ENCODE data around the gene RAX.

GRCh38 chr18:59271606-59272220 lies 1.5 kb downstream of the RAX start:
- TF ChIP-seq CTCF (IDR thresholded peaks at IDR 0.05): no peak
- no peak for TF ChIP-seq POLR2A (IDR thresholded peaks at IDR 0.05)

Measured in Peyer's patch (tissue), 4 donors.